ENCODE results near the gene ABCC1. TPM values are rescaled to one million over a fixed set of nuclear protein-coding genes. Genes with fewer than 3 reads are reported as not detected.

Gene ABCC1
- total RNA-seq, 1 donor from 2014 or later, result 47.9 TPM

DNA sequence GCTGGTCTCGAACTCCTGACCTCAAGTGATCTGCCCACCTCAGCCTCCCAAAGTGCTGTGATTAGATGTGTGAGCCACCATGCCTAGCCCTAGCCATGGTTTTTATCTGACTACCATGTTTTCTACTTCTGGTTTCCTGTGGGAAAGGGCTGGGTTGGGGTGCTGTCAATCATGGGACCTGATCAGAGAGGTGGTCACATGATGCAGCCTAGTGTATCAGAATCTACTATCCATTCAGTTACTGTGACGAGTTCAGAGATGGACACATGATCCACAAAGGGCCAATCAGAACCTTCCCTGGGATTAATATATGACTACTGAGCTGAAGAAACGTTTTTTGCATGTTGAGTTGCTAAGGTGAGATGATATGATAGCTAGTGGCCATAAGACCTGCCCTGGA, 214.8 kb downstream of the ABCC1 start:
- peaks cover 10% of the 10 kb centered on the region for H3K9me3 Mint-ChIP-seq (ENCODE audit: low read depth)
- peaks cover 6% of the 10 kb centered on the region for H3K27me3 Mint-ChIP-seq (ENCODE audit: low read depth)
- no peak overlapping the region for H3K4me3 Mint-ChIP-seq (ENCODE audit: unreplicated experiment)
- H3K4me1 Mint-ChIP-seq (ENCODE audit: low read depth), result no peaks in the 10 kb centered on the region
- peaks cover 3% of the 10 kb centered on the region for H3K36me3 Mint-ChIP-seq (ENCODE audit: low read depth)
- DNase-seq (ENCODE audit: low spot score), result no peak
- no peak overlapping the region for H3K27ac Mint-ChIP-seq (ENCODE audit: unreplicated experiment)
- no peak for TF ChIP-seq CTCF (IDR thresholded peaks at IDR 0.05)

DNA sequence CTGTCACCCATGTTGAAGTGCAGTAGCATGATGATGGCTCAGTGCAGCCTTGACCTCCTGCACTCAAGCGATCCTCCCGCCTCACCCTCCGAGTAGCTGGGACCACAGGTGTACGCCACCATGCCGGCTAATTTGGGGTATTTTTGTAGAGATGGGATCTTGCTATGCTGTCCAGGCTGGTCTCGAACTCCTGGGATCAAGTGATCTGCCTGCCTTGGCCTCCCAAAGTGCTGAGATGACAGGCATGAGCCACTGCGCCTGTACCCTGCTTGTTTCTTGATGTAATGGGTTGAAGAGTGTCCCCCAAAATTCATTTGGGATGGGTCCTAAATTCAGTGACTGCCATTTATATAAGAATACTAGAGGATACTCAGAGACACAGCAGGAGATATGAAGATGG, 216.7 kb downstream of the ABCC1 start:
- no peak for DNase-seq (ENCODE audit: low spot score)
- Mint-ChIP-seq H3K27ac (ENCODE audit: unreplicated experiment) (no peak overlapping the region), H3K4me1 (ENCODE audit: low read depth) (no peaks in the 10 kb centered on the region), H3K27me3 (ENCODE audit: low read depth) (peaks cover 5% of the 10 kb centered on the region), H3K4me3 (ENCODE audit: unreplicated experiment) (no peak overlapping the region), H3K36me3 (ENCODE audit: low read depth) (peaks cover 1% of the 10 kb centered on the region), H3K9me3 (ENCODE audit: low read depth) (peaks cover 4% of the 10 kb centered on the region)
- TF ChIP-seq CTCF (IDR thresholded peaks at IDR 0.05), result no peak

DNA sequence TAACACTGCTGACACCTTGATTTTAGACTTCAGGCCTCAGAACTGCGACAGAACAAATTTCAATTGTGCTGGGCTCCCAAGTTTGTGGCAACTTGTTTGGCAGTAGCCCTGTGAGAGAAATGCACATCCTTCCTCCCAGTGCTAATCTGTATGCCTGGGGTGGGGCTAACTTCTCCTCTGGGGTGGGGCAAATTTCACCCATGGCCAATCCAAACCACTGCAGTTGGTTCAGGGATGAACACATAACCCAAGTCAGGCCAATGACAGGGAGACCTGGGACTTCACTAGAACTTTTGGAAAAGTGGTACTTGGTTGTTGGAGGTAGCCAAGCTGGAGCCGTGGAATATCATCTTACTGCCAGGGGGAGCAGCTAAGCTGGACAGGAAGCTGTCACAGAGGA, 217.5 kb downstream of the ABCC1 start:
- no peaks in the 10 kb centered on the region for H3K4me1 Mint-ChIP-seq (ENCODE audit: low read depth)
- H3K27me3 Mint-ChIP-seq (ENCODE audit: low read depth), result peaks cover under 1% of the 10 kb centered on the region
- peaks cover 1% of the 10 kb centered on the region for H3K36me3 Mint-ChIP-seq (ENCODE audit: low read depth)
- no peak for DNase-seq (ENCODE audit: low spot score)
- no peak for TF ChIP-seq CTCF (IDR thresholded peaks at IDR 0.05)
- no peak overlapping the region for H3K27ac Mint-ChIP-seq (ENCODE audit: unreplicated experiment)
- no peak overlapping the region for H3K4me3 Mint-ChIP-seq (ENCODE audit: unreplicated experiment)
- peaks cover 4% of the 10 kb centered on the region for H3K9me3 Mint-ChIP-seq (ENCODE audit: low read depth)

DNA sequence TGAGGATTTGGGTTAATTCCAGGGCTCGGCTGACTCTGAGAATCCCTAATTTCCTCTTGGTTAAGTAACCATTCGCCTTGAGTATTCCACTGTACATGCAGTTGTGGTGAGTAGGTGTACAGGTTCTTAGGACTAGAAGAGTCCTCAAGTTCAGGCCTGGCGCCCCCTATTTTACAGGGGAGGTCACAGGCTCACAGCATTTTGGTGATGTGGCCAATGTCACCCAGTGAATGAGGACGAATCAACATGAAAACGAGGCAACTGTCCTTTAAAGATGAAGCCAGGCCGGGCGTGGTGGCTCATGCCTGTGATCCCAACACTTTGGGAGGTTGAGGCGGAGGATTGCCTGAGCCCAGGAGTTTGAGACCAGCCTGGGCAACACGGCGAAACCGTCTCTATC, 218.5 kb downstream of the ABCC1 start:
- Mint-ChIP-seq H3K4me3 (ENCODE audit: unreplicated experiment) (no peak overlapping the region), H3K27ac (ENCODE audit: unreplicated experiment) (no peak overlapping the region), H3K36me3 (ENCODE audit: low read depth) (peaks cover 1% of the 10 kb centered on the region), H3K27me3 (ENCODE audit: low read depth) (no peaks in the 10 kb centered on the region), H3K4me1 (ENCODE audit: low read depth) (no peaks in the 10 kb centered on the region), H3K9me3 (ENCODE audit: low read depth) (peaks cover 4% of the 10 kb centered on the region)
- TF ChIP-seq CTCF (IDR thresholded peaks at IDR 0.05), result no peak
- DNase-seq (ENCODE audit: low spot score), result peak; percentile 47

GRCh38 chr16:16168431-16168830, 219.0 kb downstream of the ABCC1 start:
- no peak for TF ChIP-seq CTCF (IDR thresholded peaks at IDR 0.05)
- peak; percentile 49 for DNase-seq (ENCODE audit: low spot score)
- no peak overlapping the region for H3K27ac Mint-ChIP-seq (ENCODE audit: unreplicated experiment)
- no peak overlapping the region for H3K4me3 Mint-ChIP-seq (ENCODE audit: unreplicated experiment)
- H3K9me3 Mint-ChIP-seq (ENCODE audit: low read depth), result peaks cover 4% of the 10 kb centered on the region
- H3K4me1 Mint-ChIP-seq (ENCODE audit: low read depth), result no peaks in the 10 kb centered on the region
- H3K36me3 Mint-ChIP-seq (ENCODE audit: low read depth), result peaks cover 1% of the 10 kb centered on the region
- no peaks in the 10 kb centered on the region for H3K27me3 Mint-ChIP-seq (ENCODE audit: low read depth)

All from chondrocyte (in vitro differentiated cells).